D721Med (cell line): Measurements from ENCODE around the gene PITX3.
A peak's percentile ranks its signal among the peaks of the same experiment; 100 is the strongest.

Experiments used
- DNase-seq: peaks from one replicate; pipeline ENCODE4 v3.0.0; 2011; ENCODE audit warnings: low spot score; ENCODE audit not compliant: insufficient read length
- FAIRE-seq: peaks from 2 replicates; lab custom pipeline; 2011; peaks lifted over from hg19 to GRCh38; lab: Jason Lieb, UNC
- CTCF ChIP-seq: IDR thresholded peaks from 2 replicates; pipeline ENCODE4 v1.5.1; 2012; ENCODE audit warnings: mild to moderate bottlenecking, control low read depth; ENCODE audit not compliant: insufficient read depth; ENCODE audit errors: missing control alignments

PITX3 gene

GRCh38 chr10:102236006-102236405, 5.3 kb downstream of the PITX3 start:
- TF ChIP-seq CTCF, result no peak
- DNase-seq (no peak), FAIRE-seq (no peak)

- DNase-seq (no peak), FAIRE-seq (no peak)
- no peak for TF ChIP-seq CTCF
Measured at GRCh38 chr10:102235598-102235920, 5.8 kb downstream of the PITX3 start.

- no peak for TF ChIP-seq CTCF
- DNase-seq, result no peak
- FAIRE-seq, result no peak
Measured at GRCh38 chr10:102234888-102235597, 6.3 kb downstream of the PITX3 start.

- DNase-seq (peak; percentile 54), FAIRE-seq (no peak)
- TF ChIP-seq CTCF, result no peak
Measured at GRCh38 chr10:102233997-102234396, 7.3 kb downstream of the PITX3 start.

- FAIRE-seq, result no peak
Measured at GRCh38 chr10:102231357-102232318, 9.7 kb downstream of the PITX3 start.

GRCh38 chr10:102230861-102231356, 10.4 kb downstream of the PITX3 start:
- DNase-seq (peak; percentile 50), FAIRE-seq (no peak)
- TF ChIP-seq CTCF, result peak; percentile 35

More at GRCh38 chr10:102231357-102232318, 9.7 kb downstream of the PITX3 start:
- peak; percentile 67 for TF ChIP-seq CTCF
- DNase-seq, result peak; percentile 68
